CD4-positive, alpha-beta T cell (primary cell): Measurements from ENCODE around the gene HEY2. TPM values are rescaled to one million over a fixed set of nuclear protein-coding genes. Genes with fewer than 3 reads are reported as not detected.

Experiments
- ATAC-seq: fragments of 200-7000 bp; cut with Tn5 transposase; one replicate; pipeline ENCODE4 v1.10.0; 2022; ENCODE audit warnings: mild to moderate bottlenecking; ENCODE audit not compliant: poor library complexity
- CTCF ChIA-PET: fragments of 350-600 bp; sonication (Branson Sonifier 250); formaldehyde crosslinking; loops from one replicate; lab custom pipeline; 2021; ENCODE audit warnings: antibody characterized with exemption, inconsistent platforms; lab: Charles Lee
- POLR2A ChIA-PET: fragments of 350-600 bp; sonication (Branson Sonifier 250); formaldehyde crosslinking; loops from one replicate; lab custom pipeline; 2021; ENCODE audit warnings: antibody characterized with exemption, inconsistent platforms; lab: Charles Lee
- DNase-seq, 14 experiments: peaks; one replicate each; pipeline ENCODE4 v3.0.0-alpha.2; 2013 to 2020; ENCODE audit warnings: mixed read lengths in 2 of 14
- H3K27ac ChIP-seq, 2 donors: one replicate each; pipeline versions ENCODE4 v1.5.1 to v1.7.0; 2013; ENCODE audit warnings: low read length in 2 of 2, low read depth in 1 of 2, mild to moderate bottlenecking in 1 of 2
- H3K27me3 ChIP-seq, 2 experiments: 1 replicate in 1 of 2; 2 replicates in 1 of 2; pipeline versions ENCODE4 v1.6.1 to v1.7.0; 2013; ENCODE audit warnings: low read length in 2 of 2, control low read depth in 1 of 2, mild to moderate bottlenecking in 1 of 2, moderate library complexity in 1 of 2; ENCODE audit not compliant: insufficient read depth in 2 of 2, control insufficient read depth in 1 of 2
- H3K36me3 ChIP-seq: one replicate; pipeline ENCODE4 v1.6.1; 2013; ENCODE audit warnings: low read length, control low read depth; ENCODE audit not compliant: insufficient read depth
- H3K4me1 ChIP-seq: one replicate; pipeline ENCODE4 v1.6.1; 2013; ENCODE audit warnings: low read length, control low read depth; ENCODE audit not compliant: insufficient read depth
- H3K4me3 ChIP-seq: one replicate; pipeline ENCODE4 v1.5.1; 2013; ENCODE audit warnings: mild to moderate bottlenecking, low read length, moderate library complexity
- H3K9me3 ChIP-seq, 2 experiments: 1 replicate in 1 of 2; 2 replicates in 1 of 2; pipeline versions ENCODE4 v1.6.1 to v1.7.0; 2013; ENCODE audit warnings: low read length in 2 of 2, mild to moderate bottlenecking in 2 of 2, control low read depth in 1 of 2, moderate library complexity in 1 of 2; ENCODE audit not compliant: control insufficient read depth in 1 of 2, insufficient read depth in 1 of 2
- H3K27ac Mint-ChIP-seq: one replicate; pipeline ENCODE4 v1.8.0; 2020; ENCODE audit warnings: mixed read lengths
- H3K27me3 Mint-ChIP-seq: one replicate; pipeline ENCODE4 v1.8.0; 2021; ENCODE audit warnings: mixed read lengths
- H3K36me3 Mint-ChIP-seq: one replicate; pipeline ENCODE4 v1.8.0; 2021; ENCODE audit warnings: low read depth, mixed read lengths
- H3K4me1 Mint-ChIP-seq: one replicate; pipeline ENCODE4 v1.8.0; 2021; ENCODE audit warnings: low read depth, mixed read lengths
- H3K4me3 Mint-ChIP-seq: one replicate; pipeline ENCODE4 v1.8.0; 2020; ENCODE audit warnings: mild to moderate bottlenecking, mixed read lengths
- H3K9me3 Mint-ChIP-seq: one replicate; pipeline ENCODE4 v1.8.0; 2020; ENCODE audit warnings: mixed read lengths
- intact Hi-C, 2 experiments: fragments of 100-400 bp; cut with DNase I in 1 of 2; cut with micrococcal nuclease in 1 of 2; formaldehyde crosslinking; loops; one replicate each; pipeline versions ENCODE4 v1.15.1 to v1.9.0; 2023 to 2025; cut with DNase I, micrococcal nuclease
- total RNA-seq, 174 experiments: library from RNA in 2 of 174; stranded (reverse) in 2 of 174; gene quantifications; one replicate each; pipeline ENCODE4 v1.2.3 and lab custom pipeline; 2021 to 2026
- TF ChIP-seq, protein P1 (sequence below): fragments of 200-600 bp; IDR thresholded peaks from one replicate; pipeline ENCODE4 v1.8.0; 2022; ENCODE audit warnings: antibody characterized with exemption, mild to moderate bottlenecking

HEY2 gene
- total RNA-seq, 2 experiments from 2014 or later = 0.08 to 0.30 TPM

GRCh38 chr6:125797886-125798444 lies 48.5 kb downstream of the HEY2 start:
- Histone ChIP-seq H3K4me1 (peaks cover 13% of the 10 kb centered on the region), H3K27me3 (no peaks in the 10 kb centered on the region), H3K27ac (no peak overlapping the region), H3K36me3 (peaks cover 6% of the 10 kb centered on the region), H3K9me3 (no peaks in the 10 kb centered on the region), H3K4me3 (no peak overlapping the region)
- ChIA-PET POLR2A (interaction anchor here (1.8 to 2.7 kb wide), 2 partner anchors 7 to 17 kb away, joined by 7 to 10 read pairs; partner anchors contain the start of gene NCOA7), CTCF (no interaction called here)
- Mint-ChIP-seq H3K4me1 (peaks cover 64% of the 10 kb centered on the region), H3K36me3 (peaks cover 26% of the 10 kb centered on the region), H3K27ac (peak overlapping the region; percentile 24), H3K27me3 (no peaks in the 10 kb centered on the region), H3K9me3 (no peaks in the 10 kb centered on the region), H3K4me3 (no peak overlapping the region)
- ATAC-seq (no peak), DNase-seq (no peak)
- TF ChIP-seq, protein P1, sequence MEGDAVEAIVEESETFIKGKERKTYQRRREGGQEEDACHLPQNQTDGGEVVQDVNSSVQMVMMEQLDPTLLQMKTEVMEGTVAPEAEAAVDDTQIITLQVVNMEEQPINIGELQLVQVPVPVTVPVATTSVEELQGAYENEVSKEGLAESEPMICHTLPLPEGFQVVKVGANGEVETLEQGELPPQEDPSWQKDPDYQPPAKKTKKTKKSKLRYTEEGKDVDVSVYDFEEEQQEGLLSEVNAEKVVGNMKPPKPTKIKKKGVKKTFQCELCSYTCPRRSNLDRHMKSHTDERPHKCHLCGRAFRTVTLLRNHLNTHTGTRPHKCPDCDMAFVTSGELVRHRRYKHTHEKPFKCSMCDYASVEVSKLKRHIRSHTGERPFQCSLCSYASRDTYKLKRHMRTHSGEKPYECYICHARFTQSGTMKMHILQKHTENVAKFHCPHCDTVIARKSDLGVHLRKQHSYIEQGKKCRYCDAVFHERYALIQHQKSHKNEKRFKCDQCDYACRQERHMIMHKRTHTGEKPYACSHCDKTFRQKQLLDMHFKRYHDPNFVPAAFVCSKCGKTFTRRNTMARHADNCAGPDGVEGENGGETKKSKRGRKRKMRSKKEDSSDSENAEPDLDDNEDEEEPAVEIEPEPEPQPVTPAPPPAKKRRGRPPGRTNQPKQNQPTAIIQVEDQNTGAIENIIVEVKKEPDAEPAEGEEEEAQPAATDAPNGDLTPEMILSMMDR = no peak
- intact Hi-C loops = loop anchor here in 1 of 2 experiments (5.0 kb wide), 2 partner anchors 39 to 89 kb away; no protein-coding TSS in a partner anchor

DNA sequence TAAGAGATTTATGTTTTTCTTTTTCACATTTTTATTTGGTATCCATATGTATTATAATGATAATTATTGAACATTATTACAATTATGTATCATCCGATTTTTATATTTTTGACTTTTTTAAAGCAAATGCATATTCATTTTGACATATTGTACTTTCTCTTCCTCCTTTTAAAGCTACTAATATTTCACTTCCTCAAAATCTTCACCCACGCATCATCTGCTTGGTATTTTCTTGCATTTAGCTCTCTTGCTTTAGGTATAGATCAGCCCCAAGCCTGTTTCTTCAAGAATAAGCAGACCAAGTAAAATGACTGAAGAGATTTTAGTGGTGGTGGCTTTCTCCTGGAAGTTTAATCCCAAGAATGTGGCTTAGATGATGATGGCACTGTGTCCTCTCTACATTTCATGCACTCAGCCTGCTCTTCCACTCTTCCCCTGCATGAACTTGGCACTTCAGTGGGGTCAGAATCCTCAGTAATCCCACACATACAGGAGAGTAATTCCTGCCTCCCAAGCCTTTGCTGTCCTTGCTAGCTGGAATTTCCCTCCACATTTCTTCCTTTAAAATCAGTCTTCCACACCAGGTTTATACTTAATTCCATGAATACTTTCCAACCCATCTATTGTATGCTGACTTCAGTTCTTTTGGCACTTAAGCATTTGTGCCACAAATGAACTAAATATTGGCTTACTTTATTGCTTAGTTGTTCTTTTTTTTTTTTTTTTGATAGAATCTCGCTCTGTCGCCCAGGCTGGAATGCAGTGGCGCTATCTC lies 49.5 kb downstream of the HEY2 start:
- Mint-ChIP-seq H3K36me3 (peaks cover 32% of the 10 kb centered on the region), H3K27ac (no peak overlapping the region), H3K27me3 (no peaks in the 10 kb centered on the region), H3K4me3 (no peak overlapping the region), H3K9me3 (no peaks in the 10 kb centered on the region), H3K4me1 (peaks cover 62% of the 10 kb centered on the region)
- peaks cover 9% of the 10 kb centered on the region for H3K4me1 ChIP-seq
- DNase-seq (no peak), ATAC-seq (no peak)
- H3K27ac ChIP-seq = no peak overlapping the region
- H3K9me3 ChIP-seq = no peaks in the 10 kb centered on the region
- CTCF ChIA-PET = interaction anchor here (1.2 kb wide), 1 partner anchor 9 kb away, joined by 3 read pairs; no protein-coding TSS in a partner anchor
- POLR2A ChIA-PET = interaction anchor here (0.6 to 2.7 kb wide), 4 partner anchors 8 to 425 kb away, joined by 5 to 10 read pairs (median 6); partner anchors contain the start of gene NCOA7
- peaks cover 6% of the 10 kb centered on the region for H3K36me3 ChIP-seq
- no peaks in the 10 kb centered on the region for H3K27me3 ChIP-seq
- no peak overlapping the region for H3K4me3 ChIP-seq
- TF ChIP-seq, protein P1 = no peak
- intact Hi-C loops = loop anchor here in 1 of 2 experiments (5.0 kb wide), 2 partner anchors 38 to 88 kb away; no protein-coding TSS in a partner anchor

GRCh38 chr6:125802383-125802782 lies 53.0 kb downstream of the HEY2 start:
- peaks cover 66% of the 10 kb centered on the region for H3K4me1 Mint-ChIP-seq
- TF ChIP-seq, protein P1 = no peak
- no peak overlapping the region for H3K4me3 ChIP-seq
- H3K9me3 ChIP-seq = no peaks in the 10 kb centered on the region
- H3K4me1 ChIP-seq = peaks cover 19% of the 10 kb centered on the region
- H3K27ac ChIP-seq = no peak overlapping the region
- ATAC-seq = no peak
- H3K36me3 Mint-ChIP-seq = peaks cover 40% of the 10 kb centered on the region
- POLR2A ChIA-PET = interaction anchor here (0.8 to 1.2 kb wide), 2 partner anchors 11 to 22 kb away, joined by 4 to 8 read pairs; partner anchors contain the start of gene NCOA7
- CTCF ChIA-PET = no interaction called here
- no peaks in the 10 kb centered on the region for H3K27me3 ChIP-seq
- H3K27me3 Mint-ChIP-seq = no peaks in the 10 kb centered on the region
- intact Hi-C loops = no loop called here
- peaks cover 6% of the 10 kb centered on the region for H3K36me3 ChIP-seq
- no peak overlapping the region for H3K27ac Mint-ChIP-seq
- no peak overlapping the region for H3K4me3 Mint-ChIP-seq
- no peaks in the 10 kb centered on the region for H3K9me3 Mint-ChIP-seq
- DNase-seq = no peak
